VCaP (cell line): Measurements from ENCODE around the gene FAM171A1.

Source experiments
- H3K27ac ChIP-seq: fragments of 450-650 bp; 2 replicates; pipeline ENCODE4 v1.5.1; 2017
- TF ChIP-seq, protein P1 (sequence below): fragments of 450-650 bp; conservative IDR thresholded peaks from 2 replicates; pipeline ENCODE4 v1.5.1; 2017; ENCODE audit warnings: mild to moderate bottlenecking, moderate library complexity

Gene FAM171A1

DNA sequence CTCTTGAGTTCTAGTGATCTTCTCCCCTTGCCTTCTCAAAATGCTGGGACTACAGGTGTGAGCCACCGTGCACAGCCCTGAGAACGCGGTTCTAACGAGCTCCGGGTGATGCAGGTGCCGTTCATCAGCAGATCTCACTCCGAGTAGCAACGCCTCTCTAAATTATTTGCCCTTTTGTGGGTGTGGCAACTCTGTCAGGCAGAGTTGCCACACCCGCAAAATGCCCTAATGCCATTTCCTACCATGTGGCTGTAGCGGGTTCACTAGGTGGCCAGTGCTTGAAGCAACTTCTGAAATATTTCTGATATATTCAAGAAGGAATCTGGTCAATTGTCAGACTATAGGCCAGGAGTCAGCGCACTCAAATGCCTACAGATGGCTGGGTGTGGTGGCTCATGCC, 139.7 kb downstream of the FAM171A1 start:
- TF ChIP-seq, protein P1, sequence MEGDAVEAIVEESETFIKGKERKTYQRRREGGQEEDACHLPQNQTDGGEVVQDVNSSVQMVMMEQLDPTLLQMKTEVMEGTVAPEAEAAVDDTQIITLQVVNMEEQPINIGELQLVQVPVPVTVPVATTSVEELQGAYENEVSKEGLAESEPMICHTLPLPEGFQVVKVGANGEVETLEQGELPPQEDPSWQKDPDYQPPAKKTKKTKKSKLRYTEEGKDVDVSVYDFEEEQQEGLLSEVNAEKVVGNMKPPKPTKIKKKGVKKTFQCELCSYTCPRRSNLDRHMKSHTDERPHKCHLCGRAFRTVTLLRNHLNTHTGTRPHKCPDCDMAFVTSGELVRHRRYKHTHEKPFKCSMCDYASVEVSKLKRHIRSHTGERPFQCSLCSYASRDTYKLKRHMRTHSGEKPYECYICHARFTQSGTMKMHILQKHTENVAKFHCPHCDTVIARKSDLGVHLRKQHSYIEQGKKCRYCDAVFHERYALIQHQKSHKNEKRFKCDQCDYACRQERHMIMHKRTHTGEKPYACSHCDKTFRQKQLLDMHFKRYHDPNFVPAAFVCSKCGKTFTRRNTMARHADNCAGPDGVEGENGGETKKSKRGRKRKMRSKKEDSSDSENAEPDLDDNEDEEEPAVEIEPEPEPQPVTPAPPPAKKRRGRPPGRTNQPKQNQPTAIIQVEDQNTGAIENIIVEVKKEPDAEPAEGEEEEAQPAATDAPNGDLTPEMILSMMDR = no peak
- H3K27ac ChIP-seq = no peak overlapping the region

DNA sequence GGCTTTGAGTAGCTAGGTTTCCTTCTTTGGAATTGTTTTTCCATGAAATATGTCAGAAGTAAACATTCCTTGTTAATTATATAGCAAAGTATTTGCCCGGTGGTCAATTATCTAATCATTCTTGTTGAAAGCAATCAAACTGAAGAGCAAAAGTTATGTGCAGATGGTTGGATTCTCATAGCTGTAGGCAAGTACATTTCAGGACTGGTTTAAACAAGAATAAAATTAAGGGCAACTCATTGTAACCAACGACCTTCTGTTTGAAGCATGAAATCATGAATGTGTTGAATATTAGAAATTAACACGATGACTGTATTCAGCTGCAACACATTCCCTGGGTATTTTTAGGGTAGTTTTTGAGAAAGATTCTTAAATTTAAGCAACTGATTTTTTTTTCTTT, 140.8 kb downstream of the FAM171A1 start:
- no peak overlapping the region for H3K27ac ChIP-seq
- TF ChIP-seq, protein P1 = no peak

DNA sequence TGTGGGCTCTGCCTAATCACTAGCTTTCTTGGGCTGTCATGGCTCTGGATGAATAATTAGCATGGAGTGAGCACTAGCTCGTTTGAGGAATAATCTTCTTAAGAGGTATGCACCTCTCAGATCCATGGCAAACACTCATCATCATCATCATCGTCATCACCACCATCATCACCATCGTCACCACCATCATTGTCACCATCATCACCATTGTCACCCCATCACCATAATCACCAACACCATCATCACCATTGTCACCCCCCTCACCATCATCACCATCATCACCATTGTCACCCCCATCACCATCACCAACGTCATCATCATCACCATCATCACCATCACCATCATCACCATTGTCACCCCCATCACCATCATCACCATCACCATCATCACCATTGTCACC, 141.8 kb downstream of the FAM171A1 start:
- H3K27ac ChIP-seq = no peak overlapping the region
- TF ChIP-seq, protein P1 = no peak

DNA sequence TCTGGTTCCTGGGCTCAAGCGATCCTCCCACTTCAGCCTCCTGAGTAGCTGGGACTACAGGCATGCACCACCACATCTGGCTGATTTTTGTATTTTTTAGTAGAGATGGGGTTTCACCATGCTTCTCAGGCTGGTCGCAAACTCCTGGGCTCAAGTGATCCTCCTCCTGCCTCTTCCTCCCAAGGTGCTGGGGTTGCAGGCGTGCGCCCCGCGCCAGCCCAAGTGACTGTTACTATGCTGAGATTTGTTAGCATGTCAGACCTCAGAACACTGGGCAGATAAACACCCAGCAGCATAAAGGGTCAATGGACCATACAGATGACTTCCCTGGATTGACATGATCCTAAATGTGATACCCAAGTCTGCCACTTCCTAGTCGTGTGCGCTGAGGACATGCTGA, 142.7 kb downstream of the FAM171A1 start:
- TF ChIP-seq, protein P1 = no peak
- no peak overlapping the region for H3K27ac ChIP-seq

DNA sequence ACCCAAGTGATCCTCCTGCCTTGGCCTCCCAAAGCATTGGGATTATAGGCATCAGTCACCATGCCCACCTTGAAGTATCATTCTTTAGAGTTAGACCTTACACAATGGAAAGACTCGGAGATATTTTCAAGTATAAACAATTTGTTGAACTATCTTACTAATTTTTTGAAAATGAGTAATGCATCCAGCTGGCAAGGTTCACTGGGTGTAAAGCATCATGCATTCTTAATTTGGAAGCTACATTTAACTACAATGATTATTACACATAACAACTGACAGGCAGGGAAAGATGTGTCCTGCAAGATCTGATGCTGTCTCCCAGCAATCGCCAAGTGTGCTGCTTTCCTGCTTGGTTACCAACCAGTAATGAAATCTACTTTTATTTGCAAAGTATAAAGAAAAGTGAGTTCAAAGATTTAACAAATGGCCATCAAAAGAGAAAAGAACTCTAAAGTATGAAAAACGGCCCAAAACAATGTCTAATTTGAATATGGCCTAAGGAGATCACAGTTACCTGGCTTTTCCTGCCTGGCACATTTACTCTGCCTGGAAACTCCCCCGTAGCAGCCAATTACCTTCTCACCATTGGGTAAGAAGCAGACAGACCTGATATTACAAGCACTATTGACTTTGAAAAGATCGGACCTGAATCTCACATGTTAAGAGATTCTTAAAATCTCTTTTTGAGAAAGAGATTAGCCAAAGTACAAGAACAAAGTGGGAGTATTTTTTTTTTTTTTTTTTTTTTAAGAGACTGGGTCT, 143.3 kb downstream of the FAM171A1 start:
- TF ChIP-seq, protein P1 = no peak
- H3K27ac ChIP-seq = no peak overlapping the region

DNA sequence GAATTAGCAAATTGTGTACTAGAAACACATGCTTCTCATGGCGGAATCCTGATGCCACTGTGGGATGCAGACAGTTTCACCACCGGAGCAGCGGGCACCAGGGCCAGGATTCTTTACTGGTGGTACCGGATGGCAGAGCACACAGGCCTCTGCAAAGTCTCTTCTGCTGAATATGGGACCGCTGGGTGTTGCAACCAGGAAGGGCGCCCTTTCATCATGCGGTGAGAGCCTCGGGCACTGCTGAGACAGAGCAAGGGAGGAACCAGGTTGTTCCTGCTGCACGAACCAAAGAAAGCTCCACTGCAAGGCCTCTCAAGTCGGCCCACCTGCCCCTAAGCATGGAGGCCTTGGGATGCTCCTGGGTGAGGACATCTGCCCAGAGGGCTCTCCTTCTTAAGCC, 145.6 kb downstream of the FAM171A1 start:
- TF ChIP-seq, protein P1 = no peak
- H3K27ac ChIP-seq = no peak overlapping the region

DNA sequence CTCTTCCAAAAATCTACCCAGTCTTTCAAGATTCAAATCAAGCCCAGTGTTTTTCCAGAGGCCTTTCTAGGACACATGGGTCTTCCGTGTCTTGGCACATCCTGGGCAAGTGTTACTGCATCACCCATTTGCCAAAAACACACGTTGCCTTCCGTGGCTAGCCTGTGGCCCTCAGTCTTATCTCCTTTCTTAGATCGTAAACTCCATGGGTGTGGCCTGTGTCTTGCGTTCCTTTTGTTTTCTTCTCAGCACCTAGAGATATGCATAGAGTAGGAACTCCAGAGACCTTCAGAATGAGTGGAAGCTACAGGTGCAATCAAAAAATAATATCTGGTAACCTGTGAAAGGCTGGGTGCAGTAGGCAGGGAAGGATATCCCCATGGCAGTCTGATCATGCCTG, 146.1 kb downstream of the FAM171A1 start:
- TF ChIP-seq, protein P1 = no peak

More for the DNA sequence above, 146.1 kb downstream of the FAM171A1 start:
- no peak overlapping the region for H3K27ac ChIP-seq
